ENCODE results near the gene EGF. TPM values are rescaled to one million over a fixed set of nuclear protein-coding genes. Genes with fewer than 3 reads are reported as not detected.
"Not testable (repeated sequence)": the region's sequence is repeated elsewhere in the genome, so short reads cannot be mapped to it uniquely, and the experiment has no call there.

Gene EGF
- total and polyA plus RNA-seq, 9 donors: 1.9 to 13.7 (median 6.6) TPM

DNA sequence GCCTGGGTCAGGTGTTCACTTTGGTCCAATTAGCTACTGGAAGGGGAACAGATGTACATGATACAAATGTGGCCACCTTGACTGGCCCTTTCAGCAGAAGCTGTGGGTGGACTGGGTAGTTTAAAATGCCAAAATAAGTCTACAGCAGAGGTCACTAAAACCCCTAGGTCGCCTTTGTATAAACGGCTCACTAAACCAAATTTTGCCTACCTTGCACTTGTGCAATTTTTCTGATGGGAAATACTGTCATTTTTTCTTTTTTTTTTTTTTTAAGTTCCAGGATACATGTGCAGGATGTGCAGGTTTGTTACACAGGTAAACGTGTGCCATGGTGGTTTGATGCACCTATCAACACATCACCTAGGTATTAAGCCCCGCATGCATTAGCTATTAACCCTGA, 109.8 kb downstream of the EGF start:
- WGBS (ENCODE audit: insufficient coverage): 97% methylated on average over 4 of the region's 4 CpGs

DNA sequence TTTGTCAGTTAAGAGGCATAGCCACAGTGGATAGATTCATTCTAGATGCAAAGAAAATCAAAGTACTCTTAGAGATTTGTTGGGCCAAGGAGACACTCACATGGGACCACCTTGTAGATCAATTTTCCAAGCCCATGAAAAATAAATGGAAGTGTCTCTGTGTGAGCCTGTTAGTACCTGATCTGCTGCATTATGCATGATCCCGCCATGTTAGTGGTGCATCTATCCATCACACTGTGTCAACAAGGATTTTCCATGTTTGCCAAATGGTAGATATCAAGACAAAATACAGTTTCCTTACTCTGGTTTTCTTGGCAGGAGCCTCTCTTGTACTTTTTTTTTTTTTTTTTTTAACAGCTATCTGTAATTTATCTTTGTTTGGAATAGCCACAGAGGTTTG, 112.4 kb downstream of the EGF start:
- no peaks in the 10 kb centered on the region for H3K36me3 ChIP-seq (ENCODE audit: control insufficient read depth, insufficient read depth, low read length)
- H3K27ac ChIP-seq (ENCODE audit: low read length): no peak overlapping the region
- H3K4me3 ChIP-seq (ENCODE audit: low read length): no peak overlapping the region
- H3K4me1 ChIP-seq (ENCODE audit: control insufficient read depth, insufficient read depth, low read length): peaks cover 2% of the 10 kb centered on the region
- DNase-seq: no peak
- H3K9me3 ChIP-seq (replicated peaks; ENCODE audit: control insufficient read depth, low read depth, low read length): no peaks in the 10 kb centered on the region
- H3K27me3 ChIP-seq (ENCODE audit: control insufficient read depth, insufficient read depth, low read length): no peaks in the 10 kb centered on the region
- no CpG with 5 or more reads among the region's 1 CpG for WGBS (ENCODE audit: insufficient coverage)

More for the DNA sequence above, 109.8 kb downstream of the EGF start:
- H3K4me3 ChIP-seq (ENCODE audit: low read length): no peak overlapping the region
- H3K9me3 ChIP-seq (replicated peaks; ENCODE audit: control insufficient read depth, low read depth, low read length): no peaks in the 10 kb centered on the region
- no peaks in the 10 kb centered on the region for H3K36me3 ChIP-seq (ENCODE audit: control insufficient read depth, insufficient read depth, low read length)
- peaks cover 2% of the 10 kb centered on the region for H3K4me1 ChIP-seq (ENCODE audit: control insufficient read depth, insufficient read depth, low read length)
- H3K27me3 ChIP-seq (ENCODE audit: control insufficient read depth, insufficient read depth, low read length): no peaks in the 10 kb centered on the region
- H3K27ac ChIP-seq (ENCODE audit: low read length): no peak overlapping the region
- DNase-seq: no peak

DNA sequence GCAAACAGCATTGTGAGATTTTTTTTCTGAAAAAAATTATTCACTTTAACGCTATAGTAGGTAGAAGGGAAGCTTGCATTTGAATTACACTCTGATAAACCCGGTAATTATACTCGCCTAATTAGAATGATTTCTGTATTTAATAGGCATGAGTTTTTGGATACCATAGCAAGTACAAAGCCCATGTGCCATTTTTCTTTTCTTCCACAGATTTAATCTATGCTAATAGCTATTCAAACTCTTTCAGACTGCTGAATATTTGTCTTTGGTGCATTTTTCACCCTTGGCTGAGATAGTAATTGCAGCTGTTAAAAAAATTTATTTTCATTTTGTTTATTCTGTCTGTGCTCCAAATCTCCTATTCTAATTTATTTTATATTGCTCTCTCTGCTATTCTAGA, 113.0 kb downstream of the EGF start:
- Histone ChIP-seq H3K36me3 (ENCODE audit: control insufficient read depth, insufficient read depth, low read length) (no peaks in the 10 kb centered on the region), H3K4me1 (ENCODE audit: control insufficient read depth, insufficient read depth, low read length) (no peaks in the 10 kb centered on the region), H3K27ac (ENCODE audit: low read length) (no peak overlapping the region), H3K4me3 (ENCODE audit: low read length) (no peak overlapping the region), H3K9me3 (replicated peaks; ENCODE audit: control insufficient read depth, low read depth, low read length) (no peaks in the 10 kb centered on the region), H3K27me3 (ENCODE audit: control insufficient read depth, insufficient read depth, low read length) (no peaks in the 10 kb centered on the region)
- no CpG with 5 or more reads among the region's 3 CpGs for WGBS (ENCODE audit: insufficient coverage)
- no peak for DNase-seq

DNA sequence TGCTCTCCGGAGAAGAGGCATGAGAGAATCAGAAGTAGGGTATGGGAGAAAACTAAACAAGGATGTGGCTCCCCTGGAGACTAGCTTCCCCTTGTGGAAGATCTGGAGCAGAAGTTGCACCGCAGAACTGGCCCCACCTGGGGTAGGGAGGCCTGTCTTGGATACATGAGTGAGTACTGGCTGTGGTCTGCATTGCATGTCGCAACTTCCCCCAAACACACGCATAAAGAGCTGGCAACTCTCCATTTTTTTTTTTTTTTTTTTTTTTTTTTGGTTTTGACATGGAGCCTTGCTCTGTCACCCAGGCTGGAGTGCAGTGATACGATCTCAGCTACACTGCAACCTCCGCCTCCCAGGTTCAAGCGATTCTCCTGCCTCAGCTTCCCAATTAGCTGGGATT, 119.9 kb downstream of the EGF start:
- WGBS (ENCODE audit: insufficient coverage): 100% methylated on average over 1 of the region's 7 CpGs
- H3K27me3 ChIP-seq (ENCODE audit: control insufficient read depth, insufficient read depth, low read length): no peaks in the 10 kb centered on the region
- peak; percentile 20 for DNase-seq
- peaks cover 3% of the 10 kb centered on the region for H3K9me3 ChIP-seq (replicated peaks; ENCODE audit: control insufficient read depth, low read depth, low read length)
- no peaks in the 10 kb centered on the region for H3K36me3 ChIP-seq (ENCODE audit: control insufficient read depth, insufficient read depth, low read length)
- H3K27ac ChIP-seq (ENCODE audit: low read length): no peak overlapping the region
- H3K4me1 ChIP-seq (ENCODE audit: control insufficient read depth, insufficient read depth, low read length): no peaks in the 10 kb centered on the region
- no peak overlapping the region for H3K4me3 ChIP-seq (ENCODE audit: low read length)

DNA sequence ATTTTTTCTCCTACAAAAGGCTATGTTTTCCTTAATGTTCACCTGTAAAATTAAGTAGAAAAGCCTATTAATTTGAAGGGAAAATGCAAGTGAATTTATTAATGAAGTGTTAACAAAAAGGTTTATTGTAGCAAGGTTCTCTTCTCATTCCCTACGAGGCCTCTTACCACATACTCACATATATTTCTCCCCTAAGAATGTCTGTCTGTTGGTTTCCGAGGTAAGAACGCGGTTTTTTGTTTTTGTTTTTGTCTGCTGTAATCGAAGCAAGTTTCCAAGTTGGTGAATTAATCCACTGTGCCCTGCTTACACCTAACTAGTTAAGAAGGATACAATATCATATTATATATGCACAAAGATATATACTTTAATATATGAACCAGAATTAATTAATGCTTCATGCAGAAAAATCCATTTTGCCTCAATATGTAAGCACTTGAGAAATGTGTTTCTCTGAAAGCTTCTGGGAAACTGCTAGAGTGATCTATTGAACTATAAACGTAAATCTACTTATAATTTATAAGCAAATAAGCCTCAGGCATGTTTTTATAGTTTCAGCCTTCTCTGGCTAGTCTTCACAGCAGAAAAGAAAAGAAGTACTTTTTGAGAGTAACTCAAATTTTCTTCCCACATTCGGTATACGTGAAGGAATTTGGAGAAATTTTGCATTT, 120.8 kb downstream of the EGF start:
- peaks cover 3% of the 10 kb centered on the region for H3K9me3 ChIP-seq (replicated peaks; ENCODE audit: control insufficient read depth, low read depth, low read length)

DNA sequence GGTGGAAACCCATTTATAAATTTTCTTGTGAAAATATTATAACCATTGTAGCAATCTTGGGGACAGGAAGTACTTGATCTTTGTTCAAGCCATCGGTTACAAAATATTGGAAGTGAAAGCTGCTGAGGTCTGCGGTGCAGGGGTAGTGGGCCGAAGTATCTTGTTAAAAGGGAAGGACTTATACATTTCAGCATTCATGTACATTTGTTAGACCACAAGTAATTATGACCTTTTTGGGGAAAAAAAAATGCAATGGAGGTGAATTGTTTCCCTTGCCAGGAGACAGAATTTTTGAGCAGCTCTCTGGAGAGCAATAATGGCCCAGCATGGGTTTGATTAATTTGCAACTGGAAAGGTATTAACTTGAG, 121.3 kb downstream of the EGF start:
- Histone ChIP-seq H3K4me1 (ENCODE audit: control insufficient read depth, insufficient read depth, low read length) (no peaks in the 10 kb centered on the region), H3K9me3 (replicated peaks; ENCODE audit: control insufficient read depth, low read depth, low read length) (peaks cover 3% of the 10 kb centered on the region), H3K27ac (ENCODE audit: low read length) (no peak overlapping the region), H3K4me3 (ENCODE audit: low read length) (no peak overlapping the region), H3K27me3 (ENCODE audit: control insufficient read depth, insufficient read depth, low read length) (no peaks in the 10 kb centered on the region), H3K36me3 (ENCODE audit: control insufficient read depth, insufficient read depth, low read length) (no peaks in the 10 kb centered on the region)
- DNase-seq: peak; percentile 44
- WGBS (ENCODE audit: insufficient coverage): no CpG with 5 or more reads among the region's 3 CpGs

More for the DNA sequence above, 120.8 kb downstream of the EGF start:
- Histone ChIP-seq H3K27me3 (ENCODE audit: control insufficient read depth, insufficient read depth, low read length) (no peaks in the 10 kb centered on the region), H3K4me1 (ENCODE audit: control insufficient read depth, insufficient read depth, low read length) (no peaks in the 10 kb centered on the region), H3K4me3 (ENCODE audit: low read length) (no peak overlapping the region), H3K36me3 (ENCODE audit: control insufficient read depth, insufficient read depth, low read length) (no peaks in the 10 kb centered on the region), H3K27ac (ENCODE audit: low read length) (no peak overlapping the region)
- WGBS (ENCODE audit: insufficient coverage): no CpG with 5 or more reads among the region's 8 CpGs
- no peak for DNase-seq

DNA sequence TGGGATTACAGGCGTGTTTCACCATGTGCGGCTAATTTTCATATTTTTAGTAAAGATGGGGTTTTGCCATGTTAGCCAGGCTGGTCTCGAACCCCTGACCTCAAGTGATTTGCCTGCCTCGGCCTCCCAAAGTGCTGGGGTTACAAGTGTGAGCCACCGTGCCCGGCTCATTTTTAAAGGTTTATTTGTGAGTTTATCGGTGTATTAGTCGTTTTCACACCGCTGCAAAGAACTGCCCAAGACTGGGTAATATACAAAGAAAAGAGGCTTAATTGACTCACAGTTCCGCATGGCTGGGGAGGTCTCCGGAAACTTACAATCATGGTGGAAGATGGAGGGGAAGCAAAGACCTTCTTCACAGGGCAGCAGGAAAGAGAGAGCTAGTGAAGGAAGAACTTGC, 126.5 kb downstream of the EGF start:
- 95% methylated on average over 4 of the region's 11 CpGs for WGBS (ENCODE audit: insufficient coverage)
- not testable (repeated sequence) for H3K4me1 ChIP-seq (ENCODE audit: control insufficient read depth, insufficient read depth, low read length); H3K9me3 ChIP-seq (replicated peaks; ENCODE audit: control insufficient read depth, low read depth, low read length); H3K27me3 ChIP-seq (ENCODE audit: control insufficient read depth, insufficient read depth, low read length); H3K4me3 ChIP-seq (ENCODE audit: low read length); DNase-seq; H3K36me3 ChIP-seq (ENCODE audit: control insufficient read depth, insufficient read depth, low read length); H3K27ac ChIP-seq (ENCODE audit: low read length)

DNA sequence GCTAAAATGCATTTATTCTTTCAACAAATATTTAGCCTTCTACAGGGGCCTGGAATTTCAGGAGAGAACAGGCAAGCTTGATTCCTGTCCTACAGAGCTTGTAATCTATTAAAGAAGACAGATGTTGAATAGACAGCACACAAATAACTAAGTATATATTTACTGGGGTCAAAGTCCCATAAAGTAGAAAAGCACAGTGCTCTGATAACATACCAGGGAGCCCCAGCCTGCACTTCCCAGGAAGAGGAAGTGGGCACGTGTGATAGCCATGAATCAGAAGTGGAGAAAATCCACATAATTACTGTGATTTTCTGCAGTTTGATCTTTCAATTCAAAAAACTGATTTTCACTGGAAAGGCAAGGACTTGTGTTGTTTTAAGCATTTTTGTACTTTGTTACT, 129.1 kb downstream of the EGF start:
- Histone ChIP-seq H3K4me3 (ENCODE audit: low read length) (no peak overlapping the region), H3K4me1 (ENCODE audit: control insufficient read depth, insufficient read depth, low read length) (no peaks in the 10 kb centered on the region), H3K36me3 (ENCODE audit: control insufficient read depth, insufficient read depth, low read length) (no peaks in the 10 kb centered on the region), H3K27ac (ENCODE audit: low read length) (no peak overlapping the region), H3K27me3 (ENCODE audit: control insufficient read depth, insufficient read depth, low read length) (peaks cover 3% of the 10 kb centered on the region), H3K9me3 (replicated peaks; ENCODE audit: control insufficient read depth, low read depth, low read length) (no peaks in the 10 kb centered on the region)
- WGBS (ENCODE audit: insufficient coverage): 50% methylated on average over 1 of the region's 1 CpG
- no peak for DNase-seq

DNA sequence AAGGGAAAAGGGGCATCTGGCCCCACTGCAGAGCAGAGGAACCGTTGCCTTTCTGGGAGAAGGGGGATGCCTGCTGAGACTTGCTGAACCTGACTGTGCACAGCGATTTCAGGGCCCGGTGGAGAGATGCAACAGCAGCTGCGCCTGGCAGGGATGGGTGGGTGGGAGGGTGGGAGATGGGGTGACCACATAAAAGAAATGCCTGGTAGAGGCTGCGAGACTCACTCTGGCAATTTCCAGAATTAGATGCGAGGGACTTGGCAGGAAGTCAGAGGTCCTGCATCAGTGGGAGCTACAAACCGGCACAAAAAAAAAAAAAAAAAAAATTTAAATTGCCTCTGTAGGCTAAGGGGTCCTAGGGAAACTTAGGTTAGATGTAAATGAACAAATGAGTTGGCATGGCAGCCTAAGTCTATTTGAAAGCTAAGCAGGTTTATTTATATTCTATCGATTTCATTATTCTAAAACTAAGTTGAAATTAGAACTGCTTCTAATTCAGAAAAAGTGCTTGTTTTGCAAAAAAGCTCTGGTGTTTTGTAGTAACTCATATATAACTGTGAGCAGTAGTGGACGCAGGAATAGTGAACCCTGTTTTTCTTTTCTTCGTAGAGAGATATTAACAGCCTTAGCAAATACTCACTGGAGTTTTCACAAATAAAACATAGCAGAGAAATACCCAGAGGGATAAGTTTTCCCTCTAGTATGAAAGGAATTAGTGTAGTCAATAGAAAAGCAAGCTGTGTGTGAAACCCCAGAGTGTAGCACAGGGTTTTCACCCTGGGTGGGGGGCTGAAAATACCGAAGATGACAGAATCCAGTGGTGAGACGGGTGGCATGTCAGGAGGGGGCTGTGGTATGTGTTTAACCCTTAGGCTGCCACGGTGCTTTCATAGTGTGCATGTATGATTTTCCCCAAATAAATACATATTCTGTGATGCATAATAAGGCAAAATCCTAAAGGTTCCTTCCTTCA, 130.1 kb downstream of the EGF start:
- Histone ChIP-seq H3K36me3 (ENCODE audit: control insufficient read depth, insufficient read depth, low read length) (no peaks in the 10 kb centered on the region), H3K4me1 (ENCODE audit: control insufficient read depth, insufficient read depth, low read length) (no peaks in the 10 kb centered on the region), H3K27ac (ENCODE audit: low read length) (no peak overlapping the region), H3K9me3 (replicated peaks; ENCODE audit: control insufficient read depth, low read depth, low read length) (no peaks in the 10 kb centered on the region), H3K4me3 (ENCODE audit: low read length) (no peak overlapping the region), H3K27me3 (ENCODE audit: control insufficient read depth, insufficient read depth, low read length) (peaks cover 3% of the 10 kb centered on the region)
- peak; percentile 24 for DNase-seq
- WGBS (ENCODE audit: insufficient coverage): 26% methylated on average over 8 of the region's 13 CpGs

DNA sequence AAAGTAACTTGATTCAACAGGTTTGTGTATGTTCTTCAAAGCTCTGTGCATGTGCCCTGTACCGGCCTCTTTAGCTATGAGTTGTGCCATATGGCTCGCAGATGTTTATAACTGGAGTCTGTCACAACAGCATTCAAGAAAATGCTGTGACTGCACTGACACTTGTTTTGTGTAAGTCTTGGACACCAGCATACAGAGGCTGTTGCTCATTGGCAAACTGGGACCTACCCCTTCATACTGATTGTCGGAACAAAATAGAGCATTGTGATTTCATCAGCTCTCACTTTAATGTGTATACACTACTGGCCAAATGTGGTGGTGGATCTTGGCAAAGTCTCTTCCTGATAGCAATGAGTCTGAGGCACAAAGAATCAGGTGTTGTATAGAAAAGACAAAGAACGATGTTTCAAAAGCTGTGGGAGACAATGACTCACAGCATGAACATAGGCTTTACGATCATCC, 133.9 kb downstream of the EGF start:
- no peak overlapping the region for H3K4me3 ChIP-seq (ENCODE audit: low read length)
- no peak for DNase-seq

More for the DNA sequence above, 133.9 kb downstream of the EGF start:
- Histone ChIP-seq H3K36me3 (ENCODE audit: control insufficient read depth, insufficient read depth, low read length) (no peaks in the 10 kb centered on the region), H3K27me3 (ENCODE audit: control insufficient read depth, insufficient read depth, low read length) (peaks cover 3% of the 10 kb centered on the region), H3K9me3 (replicated peaks; ENCODE audit: control insufficient read depth, low read depth, low read length) (no peaks in the 10 kb centered on the region), H3K27ac (ENCODE audit: low read length) (no peak overlapping the region), H3K4me1 (ENCODE audit: control insufficient read depth, insufficient read depth, low read length) (no peaks in the 10 kb centered on the region)
- WGBS (ENCODE audit: insufficient coverage): 56% methylated on average over 4 of the region's 5 CpGs

All from muscle of leg (tissue), 11 donors.